Measurements from ENCODE around the gene CPAMD8. TPM values are rescaled to one million over a fixed set of nuclear protein-coding genes. Genes with fewer than 3 reads are reported as not detected.

The CPAMD8 gene
- total RNA-seq, 2 experiments from 2014 or later = 0.32 to 1.2 TPM

GRCh38 chr19:16904599-16904998 lies 122.0 kb downstream of the CPAMD8 start:
- Histone ChIP-seq H2AFZ (ENCODE audit: low read length) (no peak overlapping the region), H3K9me3 (ENCODE audit: low read length) (no peaks in the 10 kb centered on the region), H3K4me1 (ENCODE audit: insufficient read depth, low read length, poor library complexity, severe bottlenecking) (peaks cover 5% of the 10 kb centered on the region), H3K79me2 (ENCODE audit: insufficient read depth, low read depth, low read length) (no peaks in the 10 kb centered on the region), H3K27ac (ENCODE audit: low read depth, low read length, poor library complexity, severe bottlenecking) (no peak overlapping the region), H3K9me2 (ENCODE audit: insufficient read depth, low read length) (no peaks in the 10 kb centered on the region), H4K20me1 (ENCODE audit: insufficient read depth, low read length) (no peaks in the 10 kb centered on the region), H3K36me3 (ENCODE audit: insufficient read depth, low read length) (no peaks in the 10 kb centered on the region), H3K4me3 (ENCODE audit: low read depth, low read length, poor library complexity, severe bottlenecking) (no peak overlapping the region), H3K4me2 (ENCODE audit: low read length) (no peak overlapping the region)
- intact Hi-C loops (cut with micrococcal nuclease; ENCODE audit: unreplicated experiment) = no loop called here
- CTCF ChIA-PET (ENCODE audit: unreplicated experiment) = no interaction called here
- no peak for DNase-seq (ENCODE audit: low spot score)
- no TSS peak for BruUV-seq (replicated peaks)
- POLR2A ChIA-PET = no interaction called here
- TF ChIP-seq EZH2phosphoT487 (IDR thresholded peaks at IDR 0.05; ENCODE audit: borderline replicate concordance, low read depth, low read length) (no peak), CTCF (conservative IDR thresholded peaks at IDR 0.05; ENCODE audit: low read length) (no peak)

- H3K9me3 ChIP-seq (ENCODE audit: low read length) = no peaks in the 10 kb centered on the region
- H2AFZ ChIP-seq (ENCODE audit: low read length) = no peak overlapping the region
- TF ChIP-seq CTCF (conservative IDR thresholded peaks at IDR 0.05; ENCODE audit: low read length) (no peak), EZH2phosphoT487 (IDR thresholded peaks at IDR 0.05; ENCODE audit: borderline replicate concordance, low read depth, low read length) (no peak)
- H4K20me1 ChIP-seq (ENCODE audit: insufficient read depth, low read length) = no peaks in the 10 kb centered on the region
- no peak overlapping the region for H3K4me3 ChIP-seq (ENCODE audit: low read depth, low read length, poor library complexity, severe bottlenecking)
- no peaks in the 10 kb centered on the region for H3K79me2 ChIP-seq (ENCODE audit: insufficient read depth, low read depth, low read length)
- intact Hi-C loops (cut with micrococcal nuclease; ENCODE audit: unreplicated experiment) = no loop called here
- H3K9me2 ChIP-seq (ENCODE audit: insufficient read depth, low read length) = no peaks in the 10 kb centered on the region
- POLR2A ChIA-PET = interaction anchor here (0.6 kb wide), 1 partner anchor 163 kb away, joined by 4 read pairs; no protein-coding TSS in a partner anchor
- CTCF ChIA-PET (ENCODE audit: unreplicated experiment) = no interaction called here
- no TSS peak for BruUV-seq (replicated peaks)
- H3K4me2 ChIP-seq (ENCODE audit: low read length) = no peak overlapping the region
- no peak for DNase-seq (ENCODE audit: low spot score)
- no peak overlapping the region for H3K27ac ChIP-seq (ENCODE audit: low read depth, low read length, poor library complexity, severe bottlenecking)
- peaks cover 9% of the 10 kb centered on the region for H3K4me1 ChIP-seq (ENCODE audit: insufficient read depth, low read length, poor library complexity, severe bottlenecking)
- no peaks in the 10 kb centered on the region for H3K36me3 ChIP-seq (ENCODE audit: insufficient read depth, low read length)
Observed at GRCh38 chr19:16903347-16903746, 123.3 kb downstream of the CPAMD8 start.

- no peak for DNase-seq (ENCODE audit: low spot score)
- Histone ChIP-seq H3K36me3 (ENCODE audit: insufficient read depth, low read length) (no peaks in the 10 kb centered on the region), H3K9me2 (ENCODE audit: insufficient read depth, low read length) (no peaks in the 10 kb centered on the region), H3K4me1 (ENCODE audit: insufficient read depth, low read length, poor library complexity, severe bottlenecking) (peaks cover 9% of the 10 kb centered on the region), H3K27ac (ENCODE audit: low read depth, low read length, poor library complexity, severe bottlenecking) (no peak overlapping the region), H3K4me3 (ENCODE audit: low read depth, low read length, poor library complexity, severe bottlenecking) (no peak overlapping the region), H4K20me1 (ENCODE audit: insufficient read depth, low read length) (no peaks in the 10 kb centered on the region), H3K9me3 (ENCODE audit: low read length) (no peaks in the 10 kb centered on the region), H2AFZ (ENCODE audit: low read length) (no peak overlapping the region), H3K79me2 (ENCODE audit: insufficient read depth, low read depth, low read length) (no peaks in the 10 kb centered on the region), H3K4me2 (ENCODE audit: low read length) (no peak overlapping the region)
- TF ChIP-seq CTCF (conservative IDR thresholded peaks at IDR 0.05; ENCODE audit: low read length) (no peak), EZH2phosphoT487 (IDR thresholded peaks at IDR 0.05; ENCODE audit: borderline replicate concordance, low read depth, low read length) (no peak)
- intact Hi-C loops (cut with micrococcal nuclease; ENCODE audit: unreplicated experiment) = no loop called here
- no TSS peak for BruUV-seq (replicated peaks)
- CTCF ChIA-PET (ENCODE audit: unreplicated experiment) = no interaction called here
- POLR2A ChIA-PET = interaction anchor here (0.6 kb wide), 1 partner anchor 167 kb away, joined by 5 read pairs; no protein-coding TSS in a partner anchor
Observed at GRCh38 chr19:16902545-16902944, 124.1 kb downstream of the CPAMD8 start.
